Measurements from ENCODE around the gene CRYBG2.
"Not testable (repeated sequence)": the region's sequence is repeated elsewhere in the genome, so short reads cannot be mapped to it uniquely, and the experiment has no call there.

CRYBG2 gene

GRCh38 chr1:26340047-26340481 lies 13.9 kb downstream of the CRYBG2 start:
- FAIRE-seq, result no peak

DNA sequence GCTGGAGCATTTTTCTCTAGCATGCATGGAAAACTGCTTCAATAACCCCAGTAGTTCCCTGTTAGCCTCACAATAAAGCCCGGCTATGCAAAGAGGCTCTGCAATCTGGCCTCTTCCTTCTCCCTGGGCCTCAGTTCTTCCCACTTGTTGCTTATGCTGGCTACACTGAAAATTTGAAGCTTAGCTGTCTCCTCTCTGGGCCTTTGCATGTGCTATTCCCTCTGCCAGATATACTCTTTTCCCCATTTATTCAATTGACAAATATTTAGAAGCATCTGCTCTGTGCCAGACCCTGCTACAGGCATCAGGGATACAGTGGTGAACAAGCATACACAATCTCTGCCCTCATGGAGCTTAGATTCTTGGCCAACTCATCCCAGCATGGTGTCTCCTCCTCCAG lies 15.3 kb downstream of the CRYBG2 start:
- no peak for TF ChIP-seq TAF1 (IDR thresholded peaks at IDR 0.05; ENCODE audit: low read depth, low read length)
- TF ChIP-seq POU2F2 (IDR thresholded peaks at IDR 0.05; ENCODE audit: low read depth, low read length), result no peak
- no peak for TF ChIP-seq PAX5 (IDR thresholded peaks at IDR 0.05; ENCODE audit: insufficient read depth, low read length, severe bottlenecking)
- TF ChIP-seq POLR2A (IDR thresholded peaks at IDR 0.05; ENCODE audit: low read depth, low read length), result no peak
- no peak for TF ChIP-seq SPI1 (IDR thresholded peaks at IDR 0.05; ENCODE audit: low read depth, low read length)
- no peak for TF ChIP-seq POLR2AphosphoS5 (IDR thresholded peaks at IDR 0.05; ENCODE audit: low read depth, low read length)
- FAIRE-seq, result no peak
- no peak for DNase-seq (ENCODE audit: insufficient read length, low spot score)

More at GRCh38 chr1:26340047-26340481, 13.9 kb downstream of the CRYBG2 start:
- DNase-seq (ENCODE audit: insufficient read length, low spot score), result no peak
- TF ChIP-seq POLR2A (IDR thresholded peaks at IDR 0.05; ENCODE audit: low read depth, low read length) (no peak), POLR2AphosphoS5 (IDR thresholded peaks at IDR 0.05; ENCODE audit: low read depth, low read length) (no peak), POU2F2 (IDR thresholded peaks at IDR 0.05; ENCODE audit: low read depth, low read length) (no peak), TAF1 (IDR thresholded peaks at IDR 0.05; ENCODE audit: low read depth, low read length) (no peak), SPI1 (IDR thresholded peaks at IDR 0.05; ENCODE audit: low read depth, low read length) (no peak), PAX5 (IDR thresholded peaks at IDR 0.05; ENCODE audit: insufficient read depth, low read length, severe bottlenecking) (no peak)

- DNase-seq (ENCODE audit: insufficient read length, low spot score) (no peak), FAIRE-seq (no peak)
Measured at GRCh38 chr1:26337625-26338024, 16.3 kb downstream of the CRYBG2 start.

GRCh38 chr1:26337206-26337535 lies 16.8 kb downstream of the CRYBG2 start:
- DNase-seq (ENCODE audit: insufficient read length, low spot score), result no peak
- TF ChIP-seq POLR2AphosphoS5 (IDR thresholded peaks at IDR 0.05; ENCODE audit: low read depth, low read length), result no peak
- TF ChIP-seq TAF1 (IDR thresholded peaks at IDR 0.05; ENCODE audit: low read depth, low read length), result no peak
- FAIRE-seq, result no peak

More at GRCh38 chr1:26337625-26338024, 16.3 kb downstream of the CRYBG2 start:
- TF ChIP-seq POU2F2 (IDR thresholded peaks at IDR 0.05; ENCODE audit: low read depth, low read length) (no peak), POLR2A (IDR thresholded peaks at IDR 0.05; ENCODE audit: low read depth, low read length) (no peak), TAF1 (IDR thresholded peaks at IDR 0.05; ENCODE audit: low read depth, low read length) (no peak), POLR2AphosphoS5 (IDR thresholded peaks at IDR 0.05; ENCODE audit: low read depth, low read length) (no peak), PAX5 (IDR thresholded peaks at IDR 0.05; ENCODE audit: insufficient read depth, low read length, severe bottlenecking) (no peak), SPI1 (IDR thresholded peaks at IDR 0.05; ENCODE audit: low read depth, low read length) (no peak)

- peak; percentile 69 for FAIRE-seq
- no peak for TF ChIP-seq PAX5 (IDR thresholded peaks at IDR 0.05; ENCODE audit: insufficient read depth, low read length, severe bottlenecking)
- TF ChIP-seq SPI1 (IDR thresholded peaks at IDR 0.05; ENCODE audit: low read depth, low read length), result no peak
- TF ChIP-seq POLR2A (IDR thresholded peaks at IDR 0.05; ENCODE audit: low read depth, low read length), result no peak
- no peak for TF ChIP-seq POU2F2 (IDR thresholded peaks at IDR 0.05; ENCODE audit: low read depth, low read length)
- no peak for TF ChIP-seq TAF1 (IDR thresholded peaks at IDR 0.05; ENCODE audit: low read depth, low read length)
- TF ChIP-seq POLR2AphosphoS5 (IDR thresholded peaks at IDR 0.05; ENCODE audit: low read depth, low read length), result no peak
- DNase-seq (ENCODE audit: insufficient read length, low spot score), result peak; percentile 88
Measured at GRCh38 chr1:26336477-26337205, 17.3 kb downstream of the CRYBG2 start.

- FAIRE-seq, result no peak
- TF ChIP-seq POLR2AphosphoS5 (IDR thresholded peaks at IDR 0.05; ENCODE audit: low read depth, low read length), result no peak
- TF ChIP-seq POLR2A (IDR thresholded peaks at IDR 0.05; ENCODE audit: low read depth, low read length), result no peak
- no peak for TF ChIP-seq SPI1 (IDR thresholded peaks at IDR 0.05; ENCODE audit: low read depth, low read length)
- no peak for TF ChIP-seq TAF1 (IDR thresholded peaks at IDR 0.05; ENCODE audit: low read depth, low read length)
- no peak for TF ChIP-seq POU2F2 (IDR thresholded peaks at IDR 0.05; ENCODE audit: low read depth, low read length)
- no peak for TF ChIP-seq PAX5 (IDR thresholded peaks at IDR 0.05; ENCODE audit: insufficient read depth, low read length, severe bottlenecking)
- DNase-seq (ENCODE audit: insufficient read length, low spot score), result no peak
Measured at GRCh38 chr1:26335774-26336476, 18.0 kb downstream of the CRYBG2 start.

DNA sequence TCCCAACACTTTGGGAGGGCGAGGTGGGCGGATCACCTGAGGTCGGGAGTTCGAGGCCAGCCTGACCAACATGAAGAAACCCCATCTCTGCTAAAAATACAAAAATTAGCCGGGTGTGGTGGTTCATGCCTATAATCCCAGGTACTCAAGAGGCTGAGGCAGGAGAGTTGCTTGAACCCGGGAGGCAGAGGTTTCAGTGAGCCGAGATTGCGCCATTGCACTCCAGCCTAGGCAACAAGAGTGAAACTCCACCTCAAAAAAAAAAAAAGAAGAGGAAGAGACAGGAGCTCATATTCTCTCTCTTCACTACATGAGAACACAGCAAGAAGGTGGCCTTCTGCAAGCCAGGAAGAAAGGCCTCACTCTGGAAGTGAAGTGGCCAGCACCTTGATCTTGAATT lies 20.6 kb downstream of the CRYBG2 start:
- DNase-seq (ENCODE audit: insufficient read length, low spot score), result not testable (repeated sequence)

GRCh38 chr1:26330276-26330675 lies 23.7 kb downstream of the CRYBG2 start:
- no peak for FAIRE-seq
- TF ChIP-seq TAF1 (IDR thresholded peaks at IDR 0.05; ENCODE audit: low read depth, low read length) (no peak), PAX5 (IDR thresholded peaks at IDR 0.05; ENCODE audit: insufficient read depth, low read length, severe bottlenecking) (no peak), POU2F2 (IDR thresholded peaks at IDR 0.05; ENCODE audit: low read depth, low read length) (no peak)

More for the DNA sequence above, 20.6 kb downstream of the CRYBG2 start:
- FAIRE-seq, result not testable (repeated sequence)

GRCh38 chr1:26329380-26329779 lies 24.6 kb downstream of the CRYBG2 start:
- DNase-seq (ENCODE audit: insufficient read length, low spot score); FAIRE-seq: not testable (repeated sequence)

More at GRCh38 chr1:26330276-26330675, 23.7 kb downstream of the CRYBG2 start:
- no peak for DNase-seq (ENCODE audit: insufficient read length, low spot score)

- DNase-seq (ENCODE audit: insufficient read length, low spot score), result no peak
- TF ChIP-seq POU2F2 (IDR thresholded peaks at IDR 0.05; ENCODE audit: low read depth, low read length), result no peak
- TF ChIP-seq POLR2AphosphoS5 (IDR thresholded peaks at IDR 0.05; ENCODE audit: low read depth, low read length), result no peak
- no peak for TF ChIP-seq SPI1 (IDR thresholded peaks at IDR 0.05; ENCODE audit: low read depth, low read length)
- TF ChIP-seq TAF1 (IDR thresholded peaks at IDR 0.05; ENCODE audit: low read depth, low read length), result no peak
- no peak for TF ChIP-seq PAX5 (IDR thresholded peaks at IDR 0.05; ENCODE audit: insufficient read depth, low read length, severe bottlenecking)
- TF ChIP-seq POLR2A (IDR thresholded peaks at IDR 0.05; ENCODE audit: low read depth, low read length), result no peak
- no peak for FAIRE-seq
Measured at GRCh38 chr1:26328597-26328996, 25.3 kb downstream of the CRYBG2 start.
